ENCODE data around the gene NEK5.

DNA sequence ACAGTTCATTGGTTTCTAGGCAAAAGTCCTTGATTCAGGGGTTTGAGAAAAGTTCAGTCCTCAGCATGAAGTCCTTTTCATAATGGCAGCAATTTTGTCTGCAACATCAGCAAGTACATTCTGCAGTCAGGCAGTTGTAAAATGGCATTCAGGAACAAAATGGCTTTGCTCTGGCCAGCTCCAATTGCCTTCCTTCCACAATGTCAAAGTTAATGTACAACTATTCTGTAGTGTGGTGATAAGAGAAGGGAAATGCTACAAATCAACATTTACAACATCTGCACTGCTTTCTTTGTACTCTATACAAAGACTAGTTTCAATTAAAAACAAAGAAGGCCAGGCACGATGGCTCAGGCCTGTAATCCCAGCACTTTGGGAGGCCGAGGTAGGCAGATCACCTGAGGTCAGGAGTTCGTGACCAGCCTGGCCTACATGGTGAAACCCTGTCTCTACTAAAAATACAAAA lies 32.3 kb upstream of the NEK5 start:
- no peak for TF ChIP-seq EZH2 (IDR thresholded peaks at IDR 0.05; ENCODE audit: insufficient read depth, poor library complexity, severe bottlenecking)
- TF ChIP-seq EZH2phosphoT487 (IDR thresholded peaks at IDR 0.05; ENCODE audit: insufficient read depth, low read depth), result no peak

All from GM23248 (cell line).